DOHH2 (cell line): ENCODE data around the gene ITGA11.

Experiments
- H3F3A ChIP-seq: fragments of 200-600 bp; sonication (generic), shearing (Covaris generic); 2 replicates; pipeline ENCODE4 v1.6.0; 2016; ENCODE audit warnings: antibody characterized with exemption, mild to moderate bottlenecking; ENCODE audit not compliant: control insufficient read depth, insufficient read depth
- H3K27ac ChIP-seq: fragments of 200-600 bp; sonication (generic); 2 replicates; pipeline ENCODE4 v1.5.1; 2014; ENCODE audit warnings: low read depth, mild to moderate bottlenecking, low read length, moderate library complexity
- H3K27me3 ChIP-seq: fragments of 200-600 bp; sonication (generic); 2 replicates; pipeline ENCODE4 v1.6.1; 2014; ENCODE audit warnings: mild to moderate bottlenecking, low read length, mixed read lengths; ENCODE audit not compliant: control insufficient read depth
- H3K36me3 ChIP-seq: fragments of 200-600 bp; sonication (generic); 2 replicates; pipeline ENCODE4 v1.6.1; 2014; ENCODE audit warnings: mild to moderate bottlenecking, low read length, moderate library complexity, mixed read lengths; ENCODE audit not compliant: control insufficient read depth
- H3K4me1 ChIP-seq: fragments of 200-600 bp; sonication (generic); 2 replicates; pipeline ENCODE4 v1.6.1; 2014; ENCODE audit warnings: mild to moderate bottlenecking, low read length, mixed read lengths; ENCODE audit not compliant: control insufficient read depth
- H3K4me2 ChIP-seq: fragments of 200-600 bp; sonication (generic); 2 replicates; pipeline ENCODE4 v1.6.0; 2014; ENCODE audit warnings: mild to moderate bottlenecking, low read length, moderate library complexity
- H3K4me3 ChIP-seq: fragments of 200-600 bp; sonication (generic); 2 replicates; pipeline ENCODE4 v1.5.1; 2014; ENCODE audit warnings: mild to moderate bottlenecking, low read length, mixed read lengths
- H3K79me2 ChIP-seq: fragments of 200-600 bp; sonication (generic); 2 replicates; pipeline ENCODE4 v1.6.1; 2014; ENCODE audit warnings: mild to moderate bottlenecking, low read length, mixed read lengths; ENCODE audit not compliant: control insufficient read depth
- H3K9me2 ChIP-seq: fragments of 200-600 bp; sonication (generic); replicated peaks from 2 replicates; pipeline ENCODE4 v1.6.1; 2014; ENCODE audit warnings: mild to moderate bottlenecking, low read length, mixed read lengths; ENCODE audit not compliant: control insufficient read depth
- H3K9me3 ChIP-seq: fragments of 200-600 bp; sonication (generic); 2 replicates; pipeline ENCODE4 v1.6.1; 2014; ENCODE audit warnings: antibody characterized with exemption, low read length, mixed read lengths; ENCODE audit not compliant: control insufficient read depth, insufficient read depth
- H4K20me1 ChIP-seq: fragments of 200-600 bp; sonication (generic); 2 replicates; pipeline ENCODE4 v1.6.0; 2014; ENCODE audit warnings: low read depth, mild to moderate bottlenecking, antibody characterized with exemption, low read length, moderate library complexity; ENCODE audit not compliant: control insufficient read depth, insufficient read depth
- EZH2phosphoT487 ChIP-seq: fragments of 200-600 bp; sonication (generic); IDR thresholded peaks from 2 replicates; pipeline ENCODE4 v1.6.1; 2017; ENCODE audit warnings: borderline replicate concordance, mild to moderate bottlenecking, antibody characterized with exemption, low read length, moderate library complexity, mixed read lengths
- TF ChIP-seq, protein P1 (sequence below): fragments of 200-600 bp; sonication (generic); IDR thresholded peaks from one replicate; pipeline ENCODE4 v1.5.1; 2014; ENCODE audit warnings: antibody characterized with exemption, mild to moderate bottlenecking, low read depth, low read length; ENCODE audit not compliant: poor library complexity, severe bottlenecking

ITGA11 gene

DNA sequence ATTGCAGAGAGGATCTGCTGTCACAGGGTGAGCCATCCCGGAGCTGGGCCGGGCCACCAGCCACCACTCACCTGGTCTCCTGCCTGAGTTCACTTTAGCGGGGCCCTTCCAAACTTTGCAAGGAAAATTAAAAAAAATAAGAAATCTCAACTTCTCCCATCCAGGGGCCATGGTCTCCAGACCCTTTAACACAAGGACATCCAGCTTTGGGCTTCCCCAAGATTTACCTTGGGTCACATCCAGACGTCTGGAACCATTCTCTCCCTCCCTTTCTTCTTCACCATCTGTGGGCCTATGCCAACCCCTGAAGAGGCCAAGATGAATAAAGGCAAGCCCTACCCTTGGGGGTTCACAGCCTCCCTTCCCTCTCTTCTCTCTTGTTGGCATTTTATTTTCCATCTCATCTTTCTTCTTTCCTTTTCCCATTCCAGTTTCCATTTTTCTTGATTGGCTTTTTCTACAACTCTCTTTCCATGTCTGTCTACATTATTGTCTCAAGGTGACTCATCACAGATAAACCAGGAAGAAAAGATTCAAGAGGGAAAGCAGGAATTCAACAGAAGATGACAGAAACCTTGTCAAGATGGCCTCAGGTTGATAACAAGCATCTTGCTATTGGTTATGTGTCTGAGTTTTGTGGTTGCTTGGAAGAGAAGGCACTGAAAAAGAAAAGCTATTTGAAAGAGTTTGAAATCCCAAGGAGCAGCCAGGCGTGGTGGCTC is 49.5 kb downstream of the ITGA11 start:
- Histone ChIP-seq H3K9me2 (no peaks in the 10 kb centered on the region), H3K79me2 (no peaks in the 10 kb centered on the region), H3K36me3 (no peaks in the 10 kb centered on the region), H3K9me3 (0 out of 2 replicates have a peak, but pooled peaks cover 3% of the 10 kb centered on the region), H3K4me2 (no peak overlapping the region), H3K4me3 (no peak overlapping the region), H4K20me1 (no peaks in the 10 kb centered on the region), H3K27ac (no peak overlapping the region), H3K4me1 (peaks cover 6% of the 10 kb centered on the region), H3K27me3 (no peaks in the 10 kb centered on the region; the same call in 1 of the 2 replicates), H3F3A (no peaks in the 10 kb centered on the region)
- TF ChIP-seq EZH2phosphoT487 = no peak
- TF ChIP-seq, protein P1, sequence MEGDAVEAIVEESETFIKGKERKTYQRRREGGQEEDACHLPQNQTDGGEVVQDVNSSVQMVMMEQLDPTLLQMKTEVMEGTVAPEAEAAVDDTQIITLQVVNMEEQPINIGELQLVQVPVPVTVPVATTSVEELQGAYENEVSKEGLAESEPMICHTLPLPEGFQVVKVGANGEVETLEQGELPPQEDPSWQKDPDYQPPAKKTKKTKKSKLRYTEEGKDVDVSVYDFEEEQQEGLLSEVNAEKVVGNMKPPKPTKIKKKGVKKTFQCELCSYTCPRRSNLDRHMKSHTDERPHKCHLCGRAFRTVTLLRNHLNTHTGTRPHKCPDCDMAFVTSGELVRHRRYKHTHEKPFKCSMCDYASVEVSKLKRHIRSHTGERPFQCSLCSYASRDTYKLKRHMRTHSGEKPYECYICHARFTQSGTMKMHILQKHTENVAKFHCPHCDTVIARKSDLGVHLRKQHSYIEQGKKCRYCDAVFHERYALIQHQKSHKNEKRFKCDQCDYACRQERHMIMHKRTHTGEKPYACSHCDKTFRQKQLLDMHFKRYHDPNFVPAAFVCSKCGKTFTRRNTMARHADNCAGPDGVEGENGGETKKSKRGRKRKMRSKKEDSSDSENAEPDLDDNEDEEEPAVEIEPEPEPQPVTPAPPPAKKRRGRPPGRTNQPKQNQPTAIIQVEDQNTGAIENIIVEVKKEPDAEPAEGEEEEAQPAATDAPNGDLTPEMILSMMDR = no peak

DNA sequence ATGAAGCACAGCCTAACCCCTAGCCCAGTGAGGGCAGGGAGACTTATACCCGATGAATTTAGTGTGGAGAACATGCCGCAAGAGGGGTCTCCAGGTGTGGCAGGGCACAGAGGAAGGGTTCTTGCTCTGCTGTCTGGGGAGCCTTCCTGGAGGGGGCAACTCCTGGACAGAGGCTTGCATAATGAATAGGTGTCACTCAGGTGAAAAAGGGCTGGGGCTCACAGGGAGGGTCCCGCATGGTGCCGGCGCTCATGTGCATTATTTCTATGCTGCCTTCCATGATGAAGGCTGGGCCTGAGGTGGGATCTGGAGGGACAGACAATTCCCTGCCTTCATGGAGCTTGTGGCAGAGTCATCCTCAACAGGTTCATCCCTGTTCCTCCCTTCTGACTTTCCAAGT is 51.5 kb downstream of the ITGA11 start:
- TF ChIP-seq EZH2phosphoT487 = no peak
- TF ChIP-seq, protein P1 = no peak
- Histone ChIP-seq H3F3A (no peaks in the 10 kb centered on the region), H3K79me2 (no peaks in the 10 kb centered on the region), H3K36me3 (no peaks in the 10 kb centered on the region), H3K4me2 (no peak overlapping the region), H3K4me3 (no peak overlapping the region), H3K27me3 (no peaks in the 10 kb centered on the region), H3K27ac (no peak overlapping the region), H3K9me3 (0 out of 2 replicates have a peak, but pooled peaks cover 3% of the 10 kb centered on the region), H3K4me1 (peaks cover 6% of the 10 kb centered on the region), H3K9me2 (no peaks in the 10 kb centered on the region), H4K20me1 (no peaks in the 10 kb centered on the region)

DNA sequence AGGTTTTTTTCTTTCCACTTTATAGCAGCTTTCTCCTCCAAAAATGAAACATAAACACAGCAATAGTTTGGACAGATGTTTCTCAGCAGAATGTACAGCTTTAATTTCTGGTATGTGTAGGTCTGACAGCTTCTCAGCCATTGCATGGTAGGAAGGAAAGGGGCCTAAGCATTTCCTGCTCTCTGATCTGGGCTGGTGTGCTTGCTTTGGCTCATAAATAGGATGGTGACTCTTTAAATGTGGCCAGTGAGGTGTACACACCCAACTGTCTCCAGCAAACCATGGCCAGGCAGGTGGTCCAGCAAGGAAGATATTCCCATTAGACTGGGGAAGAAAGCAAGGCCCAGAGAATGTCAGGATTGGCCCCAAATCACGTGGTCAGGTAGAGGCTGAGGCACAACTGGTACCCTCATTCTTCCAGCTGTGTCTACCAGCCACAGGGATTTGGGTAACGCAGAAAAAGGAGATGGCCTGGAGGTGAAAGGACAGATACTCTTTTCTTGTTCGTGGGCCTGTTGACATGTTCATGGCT is 52.1 kb downstream of the ITGA11 start:
- Histone ChIP-seq H3K36me3 (no peaks in the 10 kb centered on the region), H3K4me1 (peaks cover 6% of the 10 kb centered on the region), H3K4me2 (no peak overlapping the region), H3K4me3 (no peak overlapping the region), H3F3A (no peaks in the 10 kb centered on the region), H3K27me3 (no peaks in the 10 kb centered on the region), H3K79me2 (no peaks in the 10 kb centered on the region), H3K9me3 (0 out of 2 replicates have a peak, but pooled peaks cover 3% of the 10 kb centered on the region), H3K27ac (no peak overlapping the region), H4K20me1 (no peaks in the 10 kb centered on the region), H3K9me2 (no peaks in the 10 kb centered on the region)
- TF ChIP-seq EZH2phosphoT487 = no peak
- TF ChIP-seq, protein P1 = no peak
